Smooth muscle cell (in vitro differentiated cells): ENCODE results near the gene FKBP2. TPM values are rescaled to one million over a fixed set of nuclear protein-coding genes. Genes with fewer than 3 reads are reported as not detected.

ENCODE experiments used
- DNase-seq: peaks from one replicate; lab custom pipeline; 2025; ENCODE audit not compliant: unreplicated experiment; lab: John Stamatoyannopoulos, UW
- H2AFZ ChIP-seq: fragments of 200-600 bp; sonication (generic); 2 replicates; pipeline ENCODE4 v1.6.0; 2016; ENCODE audit warnings: antibody characterized with exemption, low read depth, mild to moderate bottlenecking
- H3F3A ChIP-seq: fragments of 200-600 bp; sonication (generic); 2 replicates; pipeline ENCODE4 v1.6.0; 2017; ENCODE audit warnings: antibody characterized with exemption, low read depth
- H3K27ac ChIP-seq: fragments of 200-600 bp; sonication (generic); 2 replicates; pipeline ENCODE4 v1.5.1; 2016; ENCODE audit warnings: low read depth, mild to moderate bottlenecking
- H3K27me3 ChIP-seq: fragments of 200-600 bp; sonication (generic); 2 replicates; pipeline ENCODE4 v1.6.1; 2016; ENCODE audit warnings: low read depth, mild to moderate bottlenecking
- H3K36me3 ChIP-seq: fragments of 200-600 bp; sonication (generic); 2 replicates; pipeline ENCODE4 v1.5.1; 2016; ENCODE audit warnings: low read depth
- H3K4me1 ChIP-seq: fragments of 200-600 bp; sonication (generic); 2 replicates; pipeline ENCODE4 v1.5.1; 2016; ENCODE audit warnings: low read depth
- H3K4me2 ChIP-seq: fragments of 200-600 bp; sonication (generic); 2 replicates; pipeline ENCODE4 v1.6.0; 2016; ENCODE audit warnings: mild to moderate bottlenecking
- H3K4me3 ChIP-seq: fragments of 200-600 bp; sonication (generic); 2 replicates; pipeline ENCODE4 v1.5.1; 2016; ENCODE audit warnings: mild to moderate bottlenecking
- H3K79me2 ChIP-seq: fragments of 200-600 bp; sonication (generic); 2 replicates; pipeline ENCODE4 v1.6.0; 2016; ENCODE audit warnings: low read depth, mild to moderate bottlenecking
- H3K9ac ChIP-seq: fragments of 200-600 bp; sonication (generic); 2 replicates; pipeline ENCODE4 v1.6.0; 2016; ENCODE audit warnings: low read depth
- H3K9me3 ChIP-seq: fragments of 200-600 bp; sonication (generic); replicated peaks from 2 replicates; pipeline ENCODE4 v1.5.1; 2016; ENCODE audit warnings: low read depth
- H4K20me1 ChIP-seq: fragments of 200-600 bp; sonication (generic); 2 replicates; pipeline ENCODE4 v1.6.0; 2016; ENCODE audit warnings: low read depth
- CTCF ChIP-seq: fragments of 200-600 bp; sonication (generic); IDR thresholded peaks from 2 replicates; pipeline ENCODE4 v1.5.1; 2017; ENCODE audit warnings: borderline replicate concordance, mild to moderate bottlenecking, antibody characterized with exemption; ENCODE audit not compliant: insufficient read depth, poor library complexity, severe bottlenecking
- WGBS: methylation state at CpG from one replicate; pipeline ENCODE4 v1.1.7; 2016; ENCODE audit warnings: low lambda C conversion rate; 5-methylcytosine and 5-hydroxymethylcytosine counted together
- polyA plus RNA-seq: library from polyadenylated mRNA; unstranded; fragments of >200 nt; fragmentation: Nextera tagmentation; extraction: Ambion mirVana; gene quantifications from 2 replicates; pipeline ENCODE4 v1.2.1, GENCODE V29; 2016
- total RNA-seq: library from RNA; depleted of rRNA; stranded (reverse); fragments of >200 nt; gene quantifications from 2 replicates; pipeline ENCODE4 v1.2.3, GENCODE V29; 2014

Gene FKBP2
- total and polyA plus RNA-seq, 2 experiments from 2014 or later = 51.3 to 231 TPM

- no peak overlapping the region for H3K27ac ChIP-seq
- no peaks in the 10 kb centered on the region for H3K27me3 ChIP-seq
- no peak overlapping the region for H2AFZ ChIP-seq
- 90% methylated on average over 4 of the region's 4 CpGs for WGBS
- TF ChIP-seq CTCF = no peak
- H4K20me1 ChIP-seq = peaks cover 26% of the 10 kb centered on the region
- peaks cover 23% of the 10 kb centered on the region for H3K4me1 ChIP-seq
- H3K4me3 ChIP-seq = no peak overlapping the region
- no peak for DNase-seq
- H3K79me2 ChIP-seq = peaks cover 23% of the 10 kb centered on the region
- no peaks in the 10 kb centered on the region for H3K9me3 ChIP-seq
- no peak overlapping the region for H3K9ac ChIP-seq
- H3K4me2 ChIP-seq = no peak overlapping the region
- no peaks in the 10 kb centered on the region for H3K36me3 ChIP-seq
- H3F3A ChIP-seq = peaks cover 4% of the 10 kb centered on the region
Observed at GRCh38 chr11:64249038-64249437, 8.1 kb downstream of the FKBP2 start.

GRCh38 chr11:64249563-64250414 is 8.9 kb downstream of the FKBP2 start:
- Histone ChIP-seq H3K4me2 (no peak overlapping the region), H3K4me1 (peaks cover 23% of the 10 kb centered on the region), H4K20me1 (peaks cover 33% of the 10 kb centered on the region), H3K27ac (no peak overlapping the region), H3K27me3 (no peaks in the 10 kb centered on the region), H3K9ac (no peak overlapping the region), H3F3A (peaks cover 4% of the 10 kb centered on the region), H3K4me3 (no peak overlapping the region), H3K9me3 (no peaks in the 10 kb centered on the region), H3K36me3 (no peaks in the 10 kb centered on the region), H3K79me2 (peaks cover 23% of the 10 kb centered on the region), H2AFZ (no peak overlapping the region)
- 87% methylated on average over 8 of the region's 8 CpGs for WGBS
- DNase-seq = no peak
- TF ChIP-seq CTCF = no peak

GRCh38 chr11:64250415-64251015 is 9.6 kb downstream of the FKBP2 start:
- H3K4me2 ChIP-seq = peak overlapping the region; percentile 96
- H3K27me3 ChIP-seq = no peaks in the 10 kb centered on the region
- H4K20me1 ChIP-seq = peaks cover 26% of the 10 kb centered on the region
- no peak overlapping the region for H3K27ac ChIP-seq
- no peak overlapping the region for H3K9ac ChIP-seq
- no peak for DNase-seq
- peaks cover 4% of the 10 kb centered on the region for H3F3A ChIP-seq
- H3K4me3 ChIP-seq = peak overlapping the region; percentile 92
- no peak for TF ChIP-seq CTCF
- peaks cover 19% of the 10 kb centered on the region for H3K4me1 ChIP-seq
- no peaks in the 10 kb centered on the region for H3K36me3 ChIP-seq
- H3K9me3 ChIP-seq = no peaks in the 10 kb centered on the region
- peaks cover 17% of the 10 kb centered on the region for H3K79me2 ChIP-seq
- H2AFZ ChIP-seq = peak overlapping the region; percentile 86
- 5% methylated on average over 9 of the region's 13 CpGs for WGBS
